Prostate gland (tissue), 2 donors: ENCODE results near the gene BCAS3.

ENCODE experiments used
- CTCF ChIP-seq, 4 experiments: fragments of 200-600 bp in 2 of 4; fragments of 450-650 bp in 2 of 4; sonication (generic) in 2 of 4; IDR thresholded peaks; 1 replicate in 3 of 4; 2 replicates in 1 of 4; pipeline ENCODE4 v1.5.1; 2016 to 2019; ENCODE audit warnings: antibody characterized with exemption in 4 of 4, mild to moderate bottlenecking in 2 of 4, moderate library complexity in 2 of 4
- POLR2A ChIP-seq: fragments of 450-650 bp; IDR thresholded peaks from one replicate; pipeline ENCODE4 v1.6.1; 2016; ENCODE audit warnings: antibody characterized with exemption, mild to moderate bottlenecking
- POLR2AphosphoS5 ChIP-seq: sonication (generic); formaldehyde crosslinking; IDR thresholded peaks from one replicate; pipeline ENCODE4 v1.6.1; 2017; ENCODE audit warnings: antibody characterized with exemption

- TF ChIP-seq POLR2A: no peak
- no peak for TF ChIP-seq CTCF (IDR thresholded peaks at IDR 0.05)
- TF ChIP-seq POLR2AphosphoS5: no peak
Measured at GRCh38 chr17:60759756-60760155, 82.1 kb downstream of the BCAS3 start.
